ENCODE measurements around the gene RXFP1. TPM values are rescaled to one million over a fixed set of nuclear protein-coding genes. Genes with fewer than 3 reads are reported as not detected.

The RXFP1 gene
- total RNA-seq, 2 experiments from 2014 or later = not detected

DNA sequence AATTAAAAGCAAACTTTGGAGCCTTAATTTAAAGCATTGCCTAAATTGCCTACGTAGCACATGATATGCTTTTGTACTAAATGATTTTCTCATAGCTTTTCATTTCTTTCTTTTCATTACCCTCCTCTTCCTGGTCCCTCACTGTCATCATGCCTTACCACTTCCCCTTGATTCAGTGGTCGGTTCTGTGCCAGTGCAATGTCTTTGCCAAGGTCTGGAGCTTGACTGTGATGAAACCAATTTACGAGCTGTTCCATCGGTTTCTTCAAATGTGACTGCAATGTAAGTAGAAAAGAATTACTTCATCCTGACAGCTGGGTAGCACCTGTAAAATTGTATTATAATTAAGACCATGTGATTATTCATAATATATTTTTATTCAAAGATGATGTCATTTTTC, 77.5 kb downstream of the RXFP1 start:
- ChIA-PET POLR2A (no interaction called here), CTCF (no interaction called here)
- no peak overlapping the region for H3K27ac Mint-ChIP-seq
- no peak overlapping the region for H3K4me3 Mint-ChIP-seq
- H3K27me3 Mint-ChIP-seq = peaks cover 3% of the 10 kb centered on the region
- intact Hi-C loops (cut with micrococcal nuclease) = no loop called here
- H3K4me1 Mint-ChIP-seq (ENCODE audit: low read depth) = no peaks in the 10 kb centered on the region
- no peaks in the 10 kb centered on the region for H3K36me3 Mint-ChIP-seq
- no peaks in the 10 kb centered on the region for H3K9me3 Mint-ChIP-seq
- no peak for DNase-seq

DNA sequence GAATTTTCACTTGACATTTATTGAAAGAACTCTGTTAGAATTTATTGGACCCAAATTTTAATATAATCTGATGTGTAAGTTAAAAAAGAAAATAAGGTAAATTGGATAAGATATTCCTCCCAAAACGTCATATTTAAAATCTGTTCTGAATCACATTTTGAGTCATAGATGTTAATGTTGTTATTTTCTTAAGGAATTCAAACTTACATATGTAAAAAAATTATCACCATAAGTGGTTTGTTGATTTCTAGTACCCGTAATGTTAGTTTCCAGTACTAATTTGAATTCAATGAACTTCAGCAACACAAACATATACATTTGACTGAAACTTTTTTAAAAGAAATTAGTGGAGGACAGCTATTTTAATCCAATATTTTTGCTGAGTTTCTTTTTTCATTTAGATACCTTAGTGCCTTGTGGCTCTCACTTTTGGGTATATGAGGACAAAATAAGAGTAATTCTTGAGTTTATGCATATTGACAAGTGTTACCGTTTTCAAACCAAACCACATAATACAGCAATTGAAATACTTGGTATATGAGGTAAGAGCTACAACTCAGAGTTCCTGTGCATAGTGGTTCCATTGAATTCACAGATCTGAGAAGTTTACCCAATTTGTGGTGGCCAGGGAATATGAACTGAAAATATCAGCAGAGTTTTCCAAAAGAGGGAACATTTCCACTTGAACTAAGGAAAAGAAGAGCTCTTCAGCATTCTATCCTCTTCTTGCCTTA, 78.2 kb downstream of the RXFP1 start:
- H3K27ac Mint-ChIP-seq = no peak overlapping the region
- no peak overlapping the region for H3K4me3 Mint-ChIP-seq
- no peaks in the 10 kb centered on the region for H3K9me3 Mint-ChIP-seq
- POLR2A ChIA-PET = no interaction called here
- intact Hi-C loops (cut with micrococcal nuclease) = no loop called here
- peaks cover 3% of the 10 kb centered on the region for H3K27me3 Mint-ChIP-seq
- no peaks in the 10 kb centered on the region for H3K36me3 Mint-ChIP-seq
- CTCF ChIA-PET = no interaction called here
- no peaks in the 10 kb centered on the region for H3K4me1 Mint-ChIP-seq (ENCODE audit: low read depth)
- no peak for DNase-seq

DNA sequence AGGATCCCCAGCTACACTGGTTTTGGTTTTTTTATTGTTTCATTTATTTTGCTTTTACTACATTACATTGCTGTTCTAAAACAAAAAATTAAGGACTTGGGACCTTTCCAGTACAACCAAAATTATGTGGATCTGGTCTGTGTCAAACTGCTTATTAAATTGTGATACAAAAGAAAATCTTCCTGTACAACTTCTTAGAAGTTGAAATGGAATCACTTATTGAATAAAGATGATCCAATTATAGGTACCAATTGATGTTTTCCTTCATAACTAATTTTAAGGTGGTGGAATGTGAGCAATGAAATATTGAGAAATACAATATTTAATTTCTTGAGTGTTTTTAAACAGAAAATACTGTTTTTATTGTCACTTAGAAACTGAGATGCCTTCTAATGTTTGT, 82.7 kb downstream of the RXFP1 start:
- H3K4me3 Mint-ChIP-seq = no peak overlapping the region
- ChIA-PET CTCF (no interaction called here), POLR2A (no interaction called here)
- H3K27ac Mint-ChIP-seq = no peak overlapping the region
- H3K27me3 Mint-ChIP-seq = peaks cover 3% of the 10 kb centered on the region
- intact Hi-C loops (cut with micrococcal nuclease) = no loop called here
- no peaks in the 10 kb centered on the region for H3K36me3 Mint-ChIP-seq
- no peak for DNase-seq
- no peaks in the 10 kb centered on the region for H3K4me1 Mint-ChIP-seq (ENCODE audit: low read depth)
- H3K9me3 Mint-ChIP-seq = no peaks in the 10 kb centered on the region

DNA sequence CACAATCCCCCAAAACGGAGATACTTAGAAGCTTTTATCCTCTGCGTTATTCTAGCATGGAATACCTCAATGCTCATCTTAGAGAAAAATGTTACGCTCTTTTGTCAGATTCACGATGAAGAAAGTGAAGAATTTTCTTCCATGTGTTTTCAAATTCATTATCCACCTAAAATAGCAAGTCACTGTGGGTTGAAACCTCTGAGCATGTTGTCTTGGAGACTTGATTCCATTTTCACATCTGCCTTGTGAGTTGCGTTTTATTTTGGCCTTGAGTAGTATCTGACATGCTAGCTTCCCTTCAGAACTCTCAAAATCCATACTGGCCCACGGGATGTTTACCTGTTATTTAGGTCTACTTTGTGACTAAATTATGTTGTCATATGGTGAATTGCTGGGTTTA, 83.7 kb downstream of the RXFP1 start:
- ChIA-PET POLR2A (no interaction called here), CTCF (interaction anchor here (0.5 kb wide), 1 partner anchor 107 kb away, joined by 3 read pairs; no protein-coding TSS in a partner anchor)
- intact Hi-C loops (cut with micrococcal nuclease) = no loop called here
- Mint-ChIP-seq H3K27me3 (peaks cover 4% of the 10 kb centered on the region), H3K36me3 (no peaks in the 10 kb centered on the region), H3K4me1 (ENCODE audit: low read depth) (no peaks in the 10 kb centered on the region), H3K4me3 (no peak overlapping the region), H3K9me3 (no peaks in the 10 kb centered on the region), H3K27ac (no peak overlapping the region)
- DNase-seq = no peak

DNA sequence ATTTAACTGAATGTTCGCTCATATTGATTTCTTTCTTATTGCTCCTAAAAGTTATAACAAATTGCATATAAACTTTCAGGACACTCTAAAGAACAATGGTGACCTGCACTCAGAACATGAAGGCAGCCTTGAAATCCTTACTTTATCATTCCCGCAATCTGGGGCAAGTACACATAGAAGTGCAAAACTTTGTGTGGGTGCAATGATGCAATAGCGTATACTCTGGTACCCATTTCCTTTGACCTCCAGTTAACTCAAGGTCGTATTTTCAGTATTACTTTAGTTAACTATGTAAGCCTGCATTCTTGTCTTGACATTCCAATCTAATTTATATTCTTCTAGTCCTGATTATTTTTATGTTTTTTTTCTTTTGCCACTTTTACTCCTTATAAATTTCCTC, 85.3 kb downstream of the RXFP1 start:
- H3K27me3 Mint-ChIP-seq = peaks cover 4% of the 10 kb centered on the region
- DNase-seq = no peak
- peaks cover 5% of the 10 kb centered on the region for H3K4me1 Mint-ChIP-seq (ENCODE audit: low read depth)
- no peak overlapping the region for H3K4me3 Mint-ChIP-seq
- no peak overlapping the region for H3K27ac Mint-ChIP-seq
- intact Hi-C loops (cut with micrococcal nuclease) = no loop called here
- H3K36me3 Mint-ChIP-seq = no peaks in the 10 kb centered on the region
- no peaks in the 10 kb centered on the region for H3K9me3 Mint-ChIP-seq
- CTCF ChIA-PET = interaction anchor here (0.7 kb wide), 1 partner anchor 712 kb away, joined by 3 read pairs; no protein-coding TSS in a partner anchor
- POLR2A ChIA-PET = no interaction called here

DNA sequence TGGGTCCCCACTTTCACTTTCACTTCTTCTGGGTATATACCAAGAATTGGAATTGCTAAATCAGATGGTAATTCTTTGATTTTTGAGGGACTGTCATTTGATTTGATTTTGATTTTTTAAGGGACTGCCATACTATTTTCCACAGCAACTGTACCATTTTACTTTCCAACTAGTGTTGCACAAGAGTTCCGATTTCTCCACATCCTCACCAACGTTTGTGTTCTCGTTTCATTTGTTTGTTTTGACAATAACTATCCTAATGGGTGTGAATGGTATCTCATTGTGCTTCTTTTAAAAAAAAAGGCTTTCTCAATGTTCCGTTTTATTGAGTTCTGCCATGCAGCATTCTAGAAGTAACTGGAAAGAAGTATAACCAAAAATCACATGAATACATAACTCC, 87.4 kb downstream of the RXFP1 start:
- ChIA-PET CTCF (no interaction called here), POLR2A (no interaction called here)
- no peaks in the 10 kb centered on the region for H3K36me3 Mint-ChIP-seq
- H3K9me3 Mint-ChIP-seq = no peaks in the 10 kb centered on the region
- no peak overlapping the region for H3K27ac Mint-ChIP-seq
- H3K27me3 Mint-ChIP-seq = peaks cover 4% of the 10 kb centered on the region
- DNase-seq = no peak
- intact Hi-C loops (cut with micrococcal nuclease) = no loop called here
- no peak overlapping the region for H3K4me3 Mint-ChIP-seq
- H3K4me1 Mint-ChIP-seq (ENCODE audit: low read depth) = peaks cover 5% of the 10 kb centered on the region

DNA sequence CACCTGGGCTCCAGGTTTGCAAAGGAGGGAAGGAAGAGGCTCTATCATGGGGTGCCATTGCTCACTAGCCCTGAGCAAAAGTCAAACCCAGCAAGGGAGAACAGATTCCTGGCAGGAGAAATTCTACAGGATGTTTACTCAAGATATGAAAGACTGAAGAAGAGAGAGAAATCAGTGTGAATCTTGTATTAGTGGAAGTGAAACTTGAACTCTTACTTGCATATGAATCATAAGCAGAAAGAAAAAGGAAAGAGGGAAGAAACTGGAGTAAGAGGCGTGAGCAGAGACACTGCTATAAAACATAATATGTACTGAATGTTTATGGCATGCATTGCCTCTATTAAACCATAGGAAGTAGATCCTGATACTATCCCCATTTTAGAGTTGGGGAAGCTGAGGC, 89.1 kb downstream of the RXFP1 start:
- Mint-ChIP-seq H3K9me3 (no peaks in the 10 kb centered on the region), H3K27ac (no peak overlapping the region), H3K4me3 (no peak overlapping the region), H3K36me3 (no peaks in the 10 kb centered on the region), H3K4me1 (ENCODE audit: low read depth) (peaks cover 5% of the 10 kb centered on the region), H3K27me3 (peaks cover 10% of the 10 kb centered on the region)
- intact Hi-C loops (cut with micrococcal nuclease) = no loop called here
- no peak for DNase-seq
- CTCF ChIA-PET = no interaction called here
- POLR2A ChIA-PET = no interaction called here

DNA sequence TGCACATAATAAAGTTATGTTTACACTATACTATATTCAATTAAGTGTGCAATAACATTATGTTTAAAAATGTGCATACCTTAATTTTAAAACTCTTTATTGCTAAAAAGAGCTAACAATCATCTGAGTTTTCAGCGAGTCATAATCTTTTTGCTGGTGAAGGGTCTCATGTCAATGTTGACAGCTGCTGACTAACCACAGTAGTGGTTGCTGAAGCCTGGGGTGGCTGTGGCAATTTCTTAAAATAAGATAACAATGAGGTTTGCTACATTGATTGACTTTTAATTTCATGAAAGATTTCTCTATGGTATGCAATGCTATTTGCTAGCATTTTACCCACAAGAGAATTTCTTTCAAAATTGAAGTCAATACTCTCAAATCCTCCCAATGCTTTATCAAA, 91.4 kb downstream of the RXFP1 start:
- DNase-seq = no peak
- intact Hi-C loops (cut with micrococcal nuclease) = no loop called here
- peaks cover 5% of the 10 kb centered on the region for H3K4me1 Mint-ChIP-seq (ENCODE audit: low read depth)
- H3K9me3 Mint-ChIP-seq = no peaks in the 10 kb centered on the region
- no peak overlapping the region for H3K27ac Mint-ChIP-seq
- H3K36me3 Mint-ChIP-seq = no peaks in the 10 kb centered on the region
- ChIA-PET CTCF (no interaction called here), POLR2A (no interaction called here)
- no peak overlapping the region for H3K4me3 Mint-ChIP-seq
- peaks cover 10% of the 10 kb centered on the region for H3K27me3 Mint-ChIP-seq

DNA sequence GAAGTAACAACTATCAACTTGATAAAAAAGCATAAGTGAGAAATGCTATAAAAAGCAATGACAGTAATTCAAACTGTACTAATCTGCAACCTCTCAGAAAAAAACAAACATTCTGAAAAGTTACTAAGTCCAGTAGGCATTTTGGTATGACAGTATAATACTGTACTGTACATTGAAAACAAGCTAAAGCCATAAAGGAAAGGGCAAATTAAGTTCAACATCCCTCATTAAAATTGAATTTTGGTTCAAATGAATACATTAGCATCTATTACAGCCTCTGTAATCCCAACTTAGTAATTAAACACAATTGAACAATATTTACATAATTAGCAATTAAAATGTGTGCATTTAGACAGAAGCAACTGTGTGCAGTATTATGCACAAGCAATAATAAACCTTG, 96.3 kb downstream of the RXFP1 start:
- Mint-ChIP-seq H3K36me3 (no peaks in the 10 kb centered on the region), H3K9me3 (no peaks in the 10 kb centered on the region), H3K27ac (no peak overlapping the region), H3K4me1 (ENCODE audit: low read depth) (no peaks in the 10 kb centered on the region), H3K27me3 (peaks cover 8% of the 10 kb centered on the region), H3K4me3 (no peak overlapping the region)
- intact Hi-C loops (cut with micrococcal nuclease) = no loop called here
- DNase-seq = no peak
- ChIA-PET POLR2A (no interaction called here), CTCF (interaction anchor here (0.6 kb wide), 1 partner anchor 94 kb away, joined by 3 read pairs; no protein-coding TSS in a partner anchor)

DNA sequence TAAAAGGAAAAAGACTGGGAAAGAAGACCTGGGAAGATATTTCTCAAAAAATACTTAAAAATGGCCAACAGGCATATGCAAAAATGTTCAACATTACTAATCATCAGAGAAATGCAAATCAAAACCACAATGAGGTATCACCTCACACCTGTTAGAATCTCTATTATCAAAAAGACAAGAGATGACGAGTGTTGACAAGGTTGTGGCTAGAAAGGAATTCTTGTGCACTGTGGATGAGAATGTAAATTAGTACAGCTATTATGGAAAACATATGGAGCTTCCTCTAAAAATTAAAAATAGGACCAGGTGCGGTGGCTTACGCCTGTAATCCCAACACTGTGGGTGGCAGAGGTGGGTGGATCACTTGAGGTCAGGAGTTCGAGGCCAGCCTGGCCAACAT, 100.0 kb downstream of the RXFP1 start:
- H3K4me3 Mint-ChIP-seq = no peak overlapping the region
- no peak for DNase-seq
- POLR2A ChIA-PET = no interaction called here
- H3K27me3 Mint-ChIP-seq = peaks cover 8% of the 10 kb centered on the region
- H3K36me3 Mint-ChIP-seq = no peaks in the 10 kb centered on the region
- intact Hi-C loops (cut with micrococcal nuclease) = no loop called here
- CTCF ChIA-PET = no interaction called here
- no peaks in the 10 kb centered on the region for H3K4me1 Mint-ChIP-seq (ENCODE audit: low read depth)
- no peak overlapping the region for H3K27ac Mint-ChIP-seq
- H3K9me3 Mint-ChIP-seq = no peaks in the 10 kb centered on the region

DNA sequence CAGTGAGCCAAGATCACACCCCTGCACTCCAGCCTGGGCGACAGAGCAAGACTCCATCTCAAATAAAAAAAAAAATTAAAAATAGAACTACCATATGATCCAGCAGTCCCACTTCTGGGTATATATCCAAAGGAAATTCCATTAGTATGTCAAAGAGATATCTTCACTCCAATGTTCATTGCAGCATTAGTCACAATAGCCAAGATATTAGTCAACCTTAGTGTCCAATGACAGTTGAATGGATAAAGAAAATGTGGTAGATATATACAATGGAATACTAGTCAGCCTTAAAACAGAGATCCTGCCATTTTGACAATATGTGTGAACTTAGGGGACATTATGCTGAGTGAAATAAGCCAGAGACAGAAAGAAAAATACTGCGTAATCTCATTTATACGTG, 100.6 kb downstream of the RXFP1 start:
- POLR2A ChIA-PET = no interaction called here
- DNase-seq = no peak
- CTCF ChIA-PET = no interaction called here
- H3K9me3 Mint-ChIP-seq = no peaks in the 10 kb centered on the region
- H3K4me1 Mint-ChIP-seq (ENCODE audit: low read depth) = no peaks in the 10 kb centered on the region
- peaks cover 8% of the 10 kb centered on the region for H3K27me3 Mint-ChIP-seq
- H3K27ac Mint-ChIP-seq = no peak overlapping the region
- H3K4me3 Mint-ChIP-seq = no peak overlapping the region
- intact Hi-C loops (cut with micrococcal nuclease) = no loop called here
- H3K36me3 Mint-ChIP-seq = no peaks in the 10 kb centered on the region

DNA sequence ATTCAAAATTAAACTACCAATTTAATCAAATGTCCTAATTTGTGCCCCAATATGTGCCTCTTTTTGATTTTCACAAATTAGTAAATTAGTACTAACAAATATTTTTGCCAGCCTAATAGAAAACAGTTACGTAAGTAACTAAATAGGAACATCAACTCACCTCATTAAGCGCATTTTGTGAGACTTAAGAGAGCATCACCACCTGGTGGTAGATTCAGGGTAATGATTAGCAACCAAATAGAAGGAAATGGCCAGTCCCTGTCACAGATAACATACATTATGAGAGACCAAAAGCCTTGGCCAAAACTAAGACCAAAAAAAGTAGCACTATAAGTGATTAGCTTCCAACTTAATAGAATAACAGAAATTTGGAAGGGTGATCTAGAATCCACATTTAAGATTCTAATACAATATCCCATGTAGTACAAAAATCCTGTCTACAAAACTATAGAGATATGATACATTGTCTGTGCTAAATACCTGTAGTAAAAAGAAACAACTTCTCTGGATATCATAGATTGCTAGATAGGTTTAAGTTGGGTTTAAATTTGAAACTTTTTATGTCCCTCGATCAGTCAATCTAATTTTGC, 103.3 kb downstream of the RXFP1 start:
- CTCF ChIA-PET = interaction anchor here (1.1 to 1.5 kb wide), 3 partner anchors 35 to 372 kb away, joined by 3 to 4 read pairs (median 3); no protein-coding TSS in a partner anchor
- Mint-ChIP-seq H3K36me3 (no peaks in the 10 kb centered on the region), H3K4me3 (no peak overlapping the region), H3K27me3 (peaks cover 11% of the 10 kb centered on the region), H3K27ac (no peak overlapping the region), H3K4me1 (ENCODE audit: low read depth) (no peaks in the 10 kb centered on the region), H3K9me3 (no peaks in the 10 kb centered on the region)
- DNase-seq = no peak
- intact Hi-C loops (cut with micrococcal nuclease) = loop anchor here (1.0 to 2.0 kb wide), 3 partner anchors 128 to 372 kb away; no protein-coding TSS in a partner anchor
- POLR2A ChIA-PET = no interaction called here

DNA sequence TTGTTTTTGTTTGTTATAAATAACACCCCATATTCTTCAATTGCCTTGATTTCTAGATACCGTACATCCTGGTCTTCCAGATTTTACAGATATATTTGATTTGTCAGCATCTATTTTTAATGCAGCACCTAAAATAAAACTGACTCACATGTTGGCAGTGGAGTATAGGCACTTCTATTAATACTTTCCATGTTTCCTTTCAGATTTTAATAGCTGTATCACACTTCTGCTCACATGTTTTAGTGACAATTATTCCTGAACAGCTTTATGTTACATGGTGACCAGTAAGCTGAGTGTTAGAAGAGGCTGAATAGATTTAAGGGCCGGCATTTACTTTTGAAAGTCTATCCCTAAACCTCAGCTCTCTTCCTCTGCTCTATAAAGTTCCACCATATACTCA, 103.9 kb downstream of the RXFP1 start:
- intact Hi-C loops (cut with micrococcal nuclease) = loop anchor here (1.0 to 2.0 kb wide), 3 partner anchors 129 to 372 kb away; no protein-coding TSS in a partner anchor
- CTCF ChIA-PET = interaction anchor here (1.1 to 1.5 kb wide), 3 partner anchors 36 to 373 kb away, joined by 3 to 4 read pairs (median 3); no protein-coding TSS in a partner anchor
- H3K4me1 Mint-ChIP-seq (ENCODE audit: low read depth) = no peaks in the 10 kb centered on the region
- no peak for DNase-seq
- POLR2A ChIA-PET = no interaction called here
- H3K9me3 Mint-ChIP-seq = no peaks in the 10 kb centered on the region
- H3K27ac Mint-ChIP-seq = no peak overlapping the region
- H3K36me3 Mint-ChIP-seq = no peaks in the 10 kb centered on the region
- H3K27me3 Mint-ChIP-seq = peaks cover 11% of the 10 kb centered on the region
- H3K4me3 Mint-ChIP-seq = no peak overlapping the region

Measured in activated CD4-positive, alpha-beta memory T cell treated with anti-CD3 and anti-CD28 coated beads for 36 hours (primary cell).